ENCODE data around the gene GEMIN7.

Gene GEMIN7, protein sequence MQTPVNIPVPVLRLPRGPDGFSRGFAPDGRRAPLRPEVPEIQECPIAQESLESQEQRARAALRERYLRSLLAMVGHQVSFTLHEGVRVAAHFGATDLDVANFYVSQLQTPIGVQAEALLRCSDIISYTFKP

DNA sequence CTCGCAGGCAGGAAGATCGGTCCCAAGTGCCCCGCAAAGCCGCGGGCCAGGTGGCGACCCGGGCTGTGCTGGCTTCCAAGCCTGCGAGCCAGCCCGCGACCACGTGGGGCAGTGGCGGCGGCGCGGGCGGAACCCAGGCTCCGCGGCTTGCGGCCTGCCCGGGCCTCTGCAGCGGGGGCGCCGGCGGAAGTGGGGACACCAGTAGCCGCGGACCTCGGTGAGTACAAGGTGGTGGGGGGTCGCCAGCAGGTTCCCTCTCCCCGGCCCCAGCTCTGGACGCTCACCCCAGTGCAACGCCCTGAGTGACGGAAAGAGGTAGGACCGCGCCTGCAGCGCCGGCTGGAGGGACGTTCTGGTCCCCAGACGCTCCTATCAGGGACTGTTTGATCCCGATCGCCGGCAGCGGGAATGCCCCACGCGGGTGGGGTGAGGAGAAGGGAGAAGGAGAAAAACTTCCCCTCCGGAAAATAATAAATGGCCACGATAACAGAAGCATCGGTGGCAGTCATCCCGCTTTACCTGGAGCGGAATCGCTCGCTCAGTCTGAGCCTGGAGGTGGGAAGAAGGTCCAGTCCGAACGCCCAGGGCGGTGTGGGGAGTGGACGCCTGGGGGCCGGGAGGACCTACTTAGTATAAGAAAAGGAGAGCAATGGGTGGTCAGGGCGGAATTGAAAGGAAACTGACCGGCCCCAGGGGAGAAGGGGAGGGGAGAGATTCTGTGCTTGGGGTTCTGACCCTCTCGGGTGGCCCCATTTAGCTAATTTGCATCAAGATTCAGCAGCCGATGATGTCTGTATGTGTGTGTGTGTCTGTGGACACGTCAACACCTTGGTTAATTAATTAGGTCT, at the start of gene GEMIN7:
Gene GEMIN7 (plus strand): TSS at position 198 of the 848 bp plus-strand sequence. CDS start 10,855 bp downstream, outside the sequence.
- in situ Hi-C loops (cut with MboI; ENCODE audit: low sequenced_read_pairs, unreplicated experiment): no loop called here
- peak; percentile 85 for DNase-seq (ENCODE audit: low spot score)
- TF ChIP-seq, protein P1, sequence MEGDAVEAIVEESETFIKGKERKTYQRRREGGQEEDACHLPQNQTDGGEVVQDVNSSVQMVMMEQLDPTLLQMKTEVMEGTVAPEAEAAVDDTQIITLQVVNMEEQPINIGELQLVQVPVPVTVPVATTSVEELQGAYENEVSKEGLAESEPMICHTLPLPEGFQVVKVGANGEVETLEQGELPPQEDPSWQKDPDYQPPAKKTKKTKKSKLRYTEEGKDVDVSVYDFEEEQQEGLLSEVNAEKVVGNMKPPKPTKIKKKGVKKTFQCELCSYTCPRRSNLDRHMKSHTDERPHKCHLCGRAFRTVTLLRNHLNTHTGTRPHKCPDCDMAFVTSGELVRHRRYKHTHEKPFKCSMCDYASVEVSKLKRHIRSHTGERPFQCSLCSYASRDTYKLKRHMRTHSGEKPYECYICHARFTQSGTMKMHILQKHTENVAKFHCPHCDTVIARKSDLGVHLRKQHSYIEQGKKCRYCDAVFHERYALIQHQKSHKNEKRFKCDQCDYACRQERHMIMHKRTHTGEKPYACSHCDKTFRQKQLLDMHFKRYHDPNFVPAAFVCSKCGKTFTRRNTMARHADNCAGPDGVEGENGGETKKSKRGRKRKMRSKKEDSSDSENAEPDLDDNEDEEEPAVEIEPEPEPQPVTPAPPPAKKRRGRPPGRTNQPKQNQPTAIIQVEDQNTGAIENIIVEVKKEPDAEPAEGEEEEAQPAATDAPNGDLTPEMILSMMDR (IDR thresholded peaks at IDR 0.05; ENCODE audit: borderline replicate concordance, control extremely low read depth, extremely low read depth, insufficient read depth, missing control alignments): no peak

DNA sequence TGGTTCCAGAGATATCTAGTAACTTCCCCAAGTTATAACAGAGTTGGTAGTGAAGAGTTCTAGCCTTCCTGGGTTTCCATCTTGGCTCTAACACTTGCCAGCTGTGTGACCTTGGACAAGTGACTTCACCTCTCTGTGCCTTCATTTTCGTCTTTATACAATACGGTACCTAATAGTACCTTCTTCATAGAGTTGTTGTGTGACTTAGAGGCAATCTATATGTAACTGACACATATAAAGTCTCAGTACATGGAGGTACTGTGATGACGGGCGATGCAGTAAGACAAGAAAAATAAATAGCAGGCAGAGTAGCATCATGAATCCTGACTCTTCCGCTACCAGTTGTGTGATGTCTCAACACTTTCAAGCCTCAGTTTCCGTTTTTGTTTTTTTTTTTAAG, 48.2 kb upstream of the GEMIN7 start:
- DNase-seq (ENCODE audit: low spot score): no peak
- in situ Hi-C loops (cut with MboI; ENCODE audit: low sequenced_read_pairs, unreplicated experiment): no loop called here
- TF ChIP-seq, protein P1 (IDR thresholded peaks at IDR 0.05; ENCODE audit: borderline replicate concordance, control extremely low read depth, extremely low read depth, insufficient read depth, missing control alignments): no peak

DNA sequence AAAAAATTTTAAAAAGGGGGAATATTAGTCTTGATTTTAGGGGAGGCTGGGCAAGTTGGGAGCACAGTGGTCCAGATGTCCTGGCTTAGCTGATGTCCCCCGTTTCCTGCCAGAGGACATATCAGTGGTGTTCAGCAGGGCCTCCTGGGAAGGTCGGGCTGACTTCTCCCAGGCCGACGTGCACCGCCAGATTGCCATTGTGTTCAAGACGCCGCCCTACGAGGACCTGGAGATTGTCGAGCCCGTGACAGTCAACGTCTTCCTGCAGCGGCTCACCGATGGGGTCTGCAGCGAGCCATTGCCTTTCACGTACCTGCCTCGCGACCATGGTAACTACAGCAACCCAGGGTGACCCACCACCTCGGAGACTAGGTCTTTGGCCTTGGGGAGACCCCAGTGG, 46.6 kb upstream of the GEMIN7 start:
- in situ Hi-C loops (cut with MboI; ENCODE audit: low sequenced_read_pairs, unreplicated experiment): no loop called here
- no peak for DNase-seq (ENCODE audit: low spot score)
- TF ChIP-seq, protein P1 (IDR thresholded peaks at IDR 0.05; ENCODE audit: borderline replicate concordance, control extremely low read depth, extremely low read depth, insufficient read depth, missing control alignments): no peak

DNA sequence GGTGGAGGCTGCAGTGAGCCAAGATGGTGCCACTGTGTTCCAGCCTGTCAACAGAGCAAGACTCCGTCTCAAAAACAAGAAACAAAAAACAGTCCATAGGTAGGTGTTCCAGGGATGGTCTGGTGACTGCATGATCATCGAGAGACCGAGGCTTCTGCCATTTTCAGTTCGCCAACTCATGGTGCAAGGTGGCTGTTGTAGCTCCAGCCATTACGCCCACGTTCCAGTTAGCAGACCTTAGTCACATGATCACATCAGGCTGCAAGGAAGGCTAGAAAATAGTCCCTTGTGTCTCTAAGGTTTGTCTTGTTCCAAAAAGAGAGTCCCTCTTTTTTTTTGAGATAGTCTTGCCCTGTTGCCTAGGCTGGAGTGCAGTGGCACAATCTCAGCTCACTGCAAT, 43.3 kb upstream of the GEMIN7 start:
- TF ChIP-seq, protein P1 (IDR thresholded peaks at IDR 0.05; ENCODE audit: borderline replicate concordance, control extremely low read depth, extremely low read depth, insufficient read depth, missing control alignments): no peak
- in situ Hi-C loops (cut with MboI; ENCODE audit: low sequenced_read_pairs, unreplicated experiment): no loop called here
- DNase-seq (ENCODE audit: low spot score): no peak

DNA sequence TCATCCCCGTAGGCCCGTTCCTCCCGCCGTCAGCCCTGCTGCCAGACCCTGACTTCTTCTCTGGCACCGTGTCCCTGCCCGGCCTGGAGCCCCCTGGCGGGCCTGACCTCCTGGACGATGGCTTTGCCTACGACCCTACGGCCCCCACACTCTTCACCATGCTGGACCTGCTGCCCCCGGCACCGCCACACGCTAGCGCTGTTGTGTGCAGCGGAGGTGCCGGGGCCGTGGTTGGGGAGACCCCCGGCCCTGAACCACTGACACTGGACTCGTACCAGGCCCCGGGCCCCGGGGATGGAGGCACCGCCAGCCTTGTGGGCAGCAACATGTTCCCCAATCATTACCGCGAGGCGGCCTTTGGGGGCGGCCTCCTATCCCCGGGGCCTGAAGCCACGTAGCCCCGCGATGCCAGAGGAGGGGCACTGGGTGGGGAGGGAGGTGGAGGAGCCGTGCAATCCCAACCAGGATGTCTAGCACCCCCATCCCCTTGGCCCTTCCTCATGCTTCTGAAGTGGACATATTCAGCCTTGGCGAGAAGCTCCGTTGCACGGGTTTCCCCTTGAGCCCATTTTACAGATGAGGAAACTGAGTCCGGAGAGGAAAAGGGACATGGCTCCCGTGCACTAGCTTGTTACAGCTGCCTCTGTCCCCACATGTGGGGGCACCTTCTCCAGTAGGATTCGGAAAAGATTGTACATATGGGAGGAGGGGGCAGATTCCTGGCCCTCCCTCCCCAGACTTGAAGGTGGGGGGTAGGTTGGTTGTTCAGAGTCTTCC, 41.5 kb upstream of the GEMIN7 start:
- in situ Hi-C loops (cut with MboI; ENCODE audit: low sequenced_read_pairs, unreplicated experiment): no loop called here
- no peak for DNase-seq (ENCODE audit: low spot score)
- TF ChIP-seq, protein P1 (IDR thresholded peaks at IDR 0.05; ENCODE audit: borderline replicate concordance, control extremely low read depth, extremely low read depth, insufficient read depth, missing control alignments): no peak

All from GM13976 (cell line).